Stimulated activated CD8-positive, alpha-beta memory T cell treated with anti-CD3 and anti-CD28 coated beads, Interleukin-4, amount 100 ng/mL, for 24 hours (primary cell): ENCODE results near the gene CALN1.
"Not testable (repeated sequence)": the region's sequence is repeated elsewhere in the genome, so short reads cannot be mapped to it uniquely, and the experiment has no call there.

Source experiments
- DNase-seq: peaks from one replicate; pipeline ENCODE4 v3.0.0-alpha.2; 2020; ENCODE audit warnings: low read depth

Gene CALN1

GRCh38 chr7:71737931-71738540, 674.1 kb downstream of the CALN1 start:
- not testable (repeated sequence) for DNase-seq

DNA sequence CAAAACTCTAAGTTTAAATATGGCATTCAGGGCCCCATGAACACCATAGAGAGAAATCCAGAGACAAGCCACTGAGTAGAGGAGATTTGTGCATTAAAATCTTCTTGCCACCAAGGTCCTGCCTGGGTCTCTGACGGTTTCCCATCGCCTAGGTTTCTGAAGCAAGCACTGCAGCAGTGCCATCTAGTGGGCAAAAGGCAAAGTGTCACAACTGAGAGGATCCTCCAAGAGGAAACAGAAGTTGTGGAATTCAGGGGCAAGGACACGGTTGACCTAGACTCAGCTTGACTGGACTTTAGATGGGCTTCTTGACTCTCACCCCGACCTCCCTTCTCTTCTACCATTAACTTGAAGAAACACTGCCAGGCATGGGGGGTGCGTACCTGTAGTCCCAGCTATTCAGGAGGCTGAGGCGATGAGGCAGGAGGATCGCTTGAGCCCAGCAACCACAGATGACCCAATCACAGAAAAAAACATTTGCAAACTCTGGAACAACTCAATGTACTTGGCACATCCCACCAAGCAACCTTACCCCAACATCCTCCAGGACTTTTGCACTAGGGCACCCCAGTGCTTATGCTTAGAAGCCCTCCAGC, 676.1 kb downstream of the CALN1 start:
- no peak for DNase-seq

GRCh38 chr7:71733107-71733870, 678.8 kb downstream of the CALN1 start:
- DNase-seq: peak; percentile 34

- DNase-seq: no peak
These were observed 680.4 kb downstream of the CALN1 start for GRCh38 chr7:71731740-71732139.
